Cortex of kidney (tissue), 1 donor: ENCODE measurements around the gene BHLHE23.
"Not testable (repeated sequence)": the region's sequence is repeated elsewhere in the genome, so short reads cannot be mapped to it uniquely, and the experiment has no call there.

Source experiments
- DNase-seq: peaks from one replicate; lab custom pipeline; 2025; lab: John Stamatoyannopoulos, UW

Gene BHLHE23

DNA sequence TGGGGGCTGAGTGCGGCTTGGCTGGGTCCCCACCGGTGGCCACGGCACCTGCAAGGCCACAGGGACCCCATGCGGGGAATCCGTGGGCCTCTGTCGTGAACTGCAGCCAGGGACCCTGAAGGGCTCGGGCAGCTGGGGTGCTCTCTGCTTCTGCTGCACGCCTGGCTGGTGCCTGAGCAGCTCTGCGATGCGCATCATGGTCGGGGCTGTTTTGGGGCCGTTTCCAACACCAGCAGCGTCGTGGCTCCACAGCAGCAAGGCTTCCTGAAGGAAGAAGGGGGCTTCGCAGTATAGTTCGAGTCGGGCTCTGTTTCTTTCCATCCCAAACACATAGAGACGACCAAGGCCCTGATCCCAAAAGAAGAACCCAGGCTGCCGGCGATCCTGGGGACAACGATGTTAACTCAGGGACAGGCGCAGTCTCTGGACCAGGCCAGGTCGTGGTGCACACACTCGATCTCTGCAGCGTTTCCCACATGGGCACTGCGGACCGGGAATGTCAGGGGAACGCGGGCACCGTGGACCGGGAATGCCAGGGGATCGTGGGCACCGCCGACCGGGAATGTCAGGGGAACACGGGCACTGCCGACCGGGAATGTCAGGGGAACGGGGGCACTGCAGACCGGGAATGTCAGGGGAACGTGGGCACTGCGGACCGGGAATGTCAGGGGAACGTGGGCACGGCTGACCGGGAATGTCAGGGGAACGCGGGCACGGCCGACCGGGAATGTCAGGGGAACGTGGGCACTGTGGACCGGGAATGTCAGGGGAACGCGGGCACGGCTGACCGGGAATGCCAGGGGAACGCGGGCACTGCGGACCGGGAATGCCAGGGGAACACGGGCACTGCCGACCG, 36.8 kb upstream of the BHLHE23 start:
- no peak for DNase-seq

DNA sequence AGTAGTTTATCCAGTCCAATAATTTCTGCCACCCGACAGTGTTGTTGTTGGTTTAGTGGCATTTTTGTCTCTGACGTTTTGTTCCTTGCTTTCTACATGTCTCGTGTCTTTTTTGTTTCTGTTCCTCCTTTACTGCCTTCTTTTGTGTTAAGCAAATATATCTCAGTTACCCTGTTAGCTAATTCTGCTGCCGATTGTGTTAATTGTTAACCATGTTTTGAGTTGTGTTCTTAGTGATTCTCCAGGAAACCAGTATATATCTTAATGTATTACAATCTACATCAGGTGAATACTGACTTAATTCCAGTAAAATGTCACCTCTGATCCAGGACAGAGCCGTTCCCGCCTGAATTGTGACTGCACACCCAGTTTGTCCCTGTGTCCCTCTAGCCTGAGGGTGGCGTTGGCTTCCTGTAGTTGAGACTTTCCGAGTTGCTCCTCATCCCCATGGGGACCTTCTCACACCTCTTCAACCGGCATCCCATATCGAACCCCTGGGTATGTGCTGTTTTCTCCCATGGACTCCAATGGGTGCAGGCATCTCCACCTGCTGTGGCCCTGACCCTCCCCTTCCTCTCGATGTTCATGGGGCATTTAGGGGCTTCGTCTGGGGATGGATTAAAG, 35.8 kb upstream of the BHLHE23 start:
- DNase-seq: no peak

DNA sequence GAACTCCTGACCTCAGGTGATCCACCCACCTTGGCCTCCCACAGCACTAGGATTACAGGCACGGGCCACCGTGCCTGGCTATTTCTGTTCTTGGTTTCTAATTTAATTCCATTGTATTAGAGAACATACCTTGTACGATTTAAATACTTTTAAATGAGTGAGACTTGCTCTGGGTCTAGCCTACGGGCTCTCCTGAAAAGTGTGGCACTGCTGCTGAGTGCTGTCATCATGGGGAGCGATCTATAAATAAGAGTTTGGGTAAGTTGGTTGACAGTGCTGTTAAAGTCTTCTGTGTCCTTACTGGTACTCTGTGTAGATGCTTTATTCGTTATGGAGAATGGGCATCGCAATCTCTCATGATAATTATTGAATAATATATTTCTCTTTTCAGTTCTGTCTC, 35.0 kb upstream of the BHLHE23 start:
- DNase-seq: no peak

DNA sequence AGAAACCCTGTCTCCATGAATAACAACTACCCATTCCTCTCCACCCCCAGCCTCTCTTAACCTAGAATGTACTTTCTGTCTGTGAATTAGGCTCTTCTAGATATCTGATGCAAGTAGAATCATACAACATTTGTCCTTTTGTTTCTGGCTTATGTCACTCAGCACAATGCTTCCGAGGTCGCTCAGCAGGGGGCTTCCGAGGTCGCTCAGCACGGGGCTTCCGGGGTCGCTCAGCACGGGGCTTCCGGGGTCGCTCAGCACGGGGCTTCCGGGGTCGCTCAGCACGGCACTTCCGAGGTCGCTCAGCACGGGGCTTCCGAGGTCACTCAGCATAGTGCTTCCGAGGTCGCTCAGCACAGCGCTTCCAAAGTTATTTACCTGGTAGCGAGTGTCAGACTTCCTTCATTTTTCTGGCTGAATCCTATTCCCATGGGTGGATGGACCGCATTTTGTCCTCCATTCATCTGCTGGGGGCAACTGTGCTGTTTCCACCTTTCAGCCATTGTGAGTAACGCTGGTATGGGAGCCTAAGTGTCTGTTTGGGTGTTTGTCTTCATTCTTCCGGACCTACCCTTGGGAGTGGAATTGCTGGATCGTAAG, 31.0 kb upstream of the BHLHE23 start:
- DNase-seq: no peak

DNA sequence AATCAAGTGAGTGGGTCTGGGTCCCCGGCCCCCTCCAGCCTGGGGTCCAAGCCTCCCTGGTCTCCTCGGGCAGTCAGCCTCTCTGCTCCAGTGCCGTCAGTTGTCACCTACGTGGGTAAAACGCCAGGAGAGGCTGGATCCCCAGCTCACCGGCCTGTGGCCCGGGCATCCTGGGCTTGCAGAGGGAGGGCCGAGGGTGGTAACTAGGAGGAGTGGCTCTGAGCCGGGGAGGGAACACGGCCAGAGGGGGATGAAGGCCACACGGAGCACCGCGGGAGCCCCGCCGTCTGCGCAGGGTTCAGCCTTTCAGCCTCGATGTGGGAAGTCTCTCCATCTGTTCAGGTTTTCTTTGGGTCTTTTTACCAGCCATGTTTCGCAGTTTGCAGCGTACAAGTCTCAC, 29.5 kb upstream of the BHLHE23 start:
- no peak for DNase-seq

DNA sequence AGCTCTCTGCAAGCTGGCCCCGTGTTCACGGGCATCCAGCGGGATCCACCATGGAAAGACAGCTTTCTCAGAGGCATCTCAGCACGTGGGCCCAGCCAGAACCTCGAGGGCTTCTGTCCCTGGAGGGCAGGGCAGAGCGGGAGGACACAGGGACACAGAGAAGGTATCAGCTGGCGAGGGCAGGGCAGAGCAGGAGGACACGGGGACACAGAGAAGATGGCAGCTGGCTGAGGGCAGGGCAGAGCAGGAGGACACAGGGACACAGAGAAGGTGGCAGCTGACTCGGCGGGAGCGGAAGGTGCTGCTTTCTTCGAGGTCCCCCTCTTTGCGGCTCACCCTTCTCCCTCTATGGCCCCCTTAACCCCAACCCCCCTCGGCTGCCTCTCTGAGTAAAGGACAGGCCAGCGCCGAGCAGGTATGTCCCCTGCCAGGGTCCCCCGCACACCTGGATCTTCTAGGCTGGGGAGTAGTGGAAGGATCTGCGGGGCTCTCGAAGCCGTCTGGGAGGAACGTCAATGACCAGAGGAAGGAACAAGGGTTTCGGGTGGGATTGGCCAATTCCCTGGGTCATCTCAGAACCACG, 28.9 kb upstream of the BHLHE23 start:
- DNase-seq: no peak

DNA sequence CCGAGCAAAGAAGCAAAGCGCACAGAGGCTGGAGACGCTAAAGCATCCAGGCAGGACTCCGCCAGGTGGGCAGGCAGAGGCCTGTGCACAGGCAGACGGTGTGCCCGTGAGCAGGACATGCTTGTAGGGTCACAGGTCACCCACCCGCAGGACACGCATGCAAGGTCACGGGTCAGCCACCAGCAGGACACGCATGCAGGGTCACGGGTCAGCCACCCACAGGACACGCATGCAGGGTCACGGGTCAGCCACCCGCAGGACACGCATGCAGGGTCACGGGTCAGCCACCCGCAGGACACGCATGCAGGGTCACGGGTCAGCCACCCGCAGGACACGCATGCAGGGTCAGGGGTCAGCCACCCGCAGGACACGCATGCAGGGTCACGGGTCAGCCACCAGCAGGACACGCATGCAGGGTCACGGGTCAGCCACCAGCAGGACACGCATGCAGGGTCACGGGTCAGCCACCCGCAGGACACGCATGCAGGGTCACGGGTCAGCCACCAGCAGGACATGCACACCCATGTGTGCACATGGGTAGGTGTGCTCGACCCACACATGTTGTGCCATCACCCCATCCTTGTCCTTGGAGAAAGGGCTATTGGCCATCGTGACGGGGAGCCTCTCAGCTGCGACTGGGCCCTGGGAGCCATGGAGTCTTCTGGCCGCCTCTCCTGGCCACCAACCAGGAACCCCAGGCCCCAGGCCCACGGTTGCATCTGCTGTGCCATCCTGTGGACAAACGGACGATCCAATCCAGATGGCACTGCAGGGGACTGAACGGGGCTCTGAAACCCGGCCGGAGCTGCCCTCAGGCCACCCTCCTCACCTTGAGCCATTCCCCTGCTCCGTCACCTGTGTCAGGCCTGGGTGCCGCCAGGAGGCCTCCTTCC, 28.2 kb upstream of the BHLHE23 start:
- not testable (repeated sequence) for DNase-seq

DNA sequence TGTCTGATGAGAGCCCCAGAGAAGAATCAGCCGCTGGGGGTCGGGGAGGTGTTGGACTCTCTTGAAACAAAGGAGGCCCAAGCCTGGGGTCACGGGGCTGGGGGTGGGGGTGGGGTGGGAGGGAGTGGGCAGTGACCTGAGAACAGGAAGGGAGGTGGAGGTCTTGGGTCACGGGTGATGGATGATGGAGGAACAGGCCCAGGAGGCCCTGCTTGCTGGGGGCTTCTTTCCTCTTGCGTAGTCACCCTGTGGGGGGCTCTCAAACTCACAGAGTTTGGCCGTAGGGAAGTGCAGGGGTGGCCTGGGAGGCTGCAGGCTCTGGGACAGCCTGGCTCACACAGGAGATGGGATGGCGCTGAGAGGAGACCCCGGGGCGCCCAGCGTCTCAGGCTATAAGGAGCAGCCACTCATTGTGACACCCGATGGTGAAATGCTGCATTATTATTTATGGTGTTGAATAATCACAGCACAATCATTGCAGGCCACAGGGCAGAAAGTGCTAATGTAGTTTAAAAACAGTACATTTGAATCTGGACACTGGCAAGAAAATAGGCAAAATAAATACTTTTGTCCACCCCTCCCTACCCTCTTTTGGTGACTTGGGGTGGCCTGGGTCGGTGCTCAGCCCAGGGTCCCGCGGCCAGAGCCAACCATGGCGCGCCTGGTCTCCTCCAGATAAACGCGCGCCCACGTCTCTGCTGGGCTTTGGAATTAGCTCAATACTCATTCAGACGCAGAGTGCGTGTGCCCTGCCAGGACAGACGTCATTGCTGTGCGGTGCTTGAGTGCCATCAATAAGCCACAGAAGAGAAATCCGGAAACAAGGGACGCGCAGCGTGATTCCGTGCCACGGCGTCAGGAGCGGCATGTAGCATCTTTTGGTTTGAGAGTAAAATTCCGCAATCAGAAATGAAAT, 27.3 kb upstream of the BHLHE23 start:
- DNase-seq: no peak

DNA sequence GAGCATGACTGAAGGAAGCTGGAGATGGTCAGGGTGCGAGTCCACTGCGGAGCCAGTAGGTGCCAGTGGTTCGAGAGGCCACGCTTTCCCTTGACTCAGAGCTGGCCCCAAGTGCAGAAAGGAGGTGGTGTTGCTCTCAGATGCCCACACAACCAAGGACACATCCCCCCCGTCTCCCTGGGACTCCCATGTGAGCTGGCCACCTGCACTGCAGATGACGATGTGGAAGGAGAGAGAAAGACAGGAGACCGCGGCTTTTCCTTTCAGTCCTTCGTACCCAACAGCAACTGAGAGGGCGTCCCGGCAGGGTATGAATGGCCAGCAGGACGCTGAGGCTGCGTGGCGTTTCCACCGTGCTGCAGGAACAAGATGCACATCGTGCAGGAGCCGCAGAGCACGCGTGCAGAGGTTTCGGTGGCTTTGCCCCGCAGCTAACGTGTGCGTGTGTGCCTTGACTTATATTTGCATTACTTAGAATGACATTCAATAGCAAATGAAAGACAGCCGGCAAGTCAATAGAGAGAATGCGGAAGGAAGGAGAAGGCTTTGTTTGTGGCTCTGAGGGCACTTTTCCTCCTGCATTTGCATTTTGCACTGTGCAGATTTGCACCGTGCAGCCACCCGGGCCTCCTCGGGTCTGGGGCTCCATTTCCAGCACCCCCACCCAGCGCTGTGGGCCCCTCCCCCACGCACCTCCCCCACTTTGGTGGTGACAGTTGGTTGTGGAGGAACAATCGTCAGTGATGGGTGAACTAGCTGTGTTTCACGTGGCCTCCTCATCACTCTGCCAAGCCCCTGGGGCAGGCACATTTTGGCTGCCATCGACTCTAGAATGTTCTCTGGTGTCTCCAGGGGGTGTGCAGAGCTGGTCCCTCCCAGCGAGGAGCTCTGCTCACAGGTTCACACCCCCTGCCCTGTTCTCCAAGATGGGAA, 26.4 kb upstream of the BHLHE23 start:
- no peak for DNase-seq

DNA sequence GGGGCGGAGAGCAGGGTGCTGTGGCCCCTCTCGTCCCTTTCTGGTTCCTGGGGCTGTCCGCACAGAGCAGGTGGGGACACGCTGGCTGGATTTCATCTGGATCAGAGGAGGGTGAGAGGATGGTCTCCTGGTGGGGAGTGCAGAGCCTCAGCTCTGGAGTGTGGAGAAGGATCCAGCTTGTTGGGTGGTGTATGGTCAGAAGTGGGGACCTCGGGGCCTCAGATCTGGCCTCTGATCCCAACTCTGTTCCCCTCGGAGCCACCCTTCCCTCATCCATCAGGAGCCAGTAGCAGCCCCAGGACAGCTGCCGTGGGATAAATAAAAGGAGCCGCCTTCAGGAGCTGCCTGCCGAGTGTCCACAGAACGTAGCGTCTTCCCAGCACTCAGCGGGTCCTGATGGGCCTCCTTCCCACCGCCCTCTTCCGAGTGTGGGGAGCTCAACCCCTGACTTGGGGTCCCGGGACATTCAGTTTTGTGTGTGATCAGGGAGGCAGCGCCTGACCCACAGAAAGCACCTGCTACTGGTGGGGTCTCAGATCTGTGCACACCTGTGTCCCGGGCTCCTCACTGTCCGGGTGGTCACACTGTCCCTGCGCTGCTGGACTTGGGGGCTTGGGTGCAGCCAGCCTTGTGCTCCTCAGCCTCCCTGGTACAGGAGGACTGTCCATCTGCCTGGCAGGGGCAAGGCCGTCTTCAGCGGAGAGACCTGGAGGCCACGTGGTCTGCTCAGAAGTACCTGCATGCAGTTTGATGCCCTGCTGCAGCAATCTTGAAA, 25.4 kb upstream of the BHLHE23 start:
- DNase-seq: no peak

DNA sequence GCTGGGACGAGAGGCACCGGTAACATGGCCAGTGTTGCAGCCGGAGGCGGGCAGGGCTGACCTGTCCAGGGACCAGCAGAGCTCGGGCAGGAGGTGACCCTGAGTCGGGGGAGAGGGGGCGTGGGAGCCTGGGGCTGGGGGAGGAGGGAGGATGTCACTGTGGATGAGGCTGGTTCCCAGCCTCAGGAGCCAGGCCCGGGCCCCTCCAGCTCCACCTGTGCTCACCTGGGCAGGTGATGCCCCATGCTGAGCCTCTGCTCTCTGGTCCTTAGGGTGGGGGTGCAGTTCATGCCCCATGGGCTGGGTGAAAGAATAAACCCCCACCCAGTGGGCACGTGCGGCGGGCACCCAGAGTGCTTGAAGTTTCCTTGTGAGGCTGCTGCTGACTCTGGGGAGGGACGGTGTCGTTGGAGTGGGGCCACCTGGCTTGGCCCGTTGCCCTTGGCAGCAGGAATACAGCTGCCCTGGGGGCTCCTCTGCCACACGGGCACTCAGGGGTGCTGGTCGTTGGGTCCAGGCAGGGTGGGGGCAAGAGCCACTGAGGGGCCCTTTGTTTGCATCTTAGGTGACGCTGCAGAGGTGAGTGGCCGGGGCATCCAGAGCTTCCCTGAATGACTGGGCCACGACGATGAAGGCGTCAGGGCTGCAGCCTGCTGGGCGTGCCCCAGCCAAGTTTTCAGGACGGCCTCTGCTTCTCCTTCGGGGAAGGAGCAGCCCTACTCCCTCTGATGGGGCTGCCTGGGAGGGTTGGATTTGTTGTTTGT, 24.7 kb upstream of the BHLHE23 start:
- DNase-seq: no peak

DNA sequence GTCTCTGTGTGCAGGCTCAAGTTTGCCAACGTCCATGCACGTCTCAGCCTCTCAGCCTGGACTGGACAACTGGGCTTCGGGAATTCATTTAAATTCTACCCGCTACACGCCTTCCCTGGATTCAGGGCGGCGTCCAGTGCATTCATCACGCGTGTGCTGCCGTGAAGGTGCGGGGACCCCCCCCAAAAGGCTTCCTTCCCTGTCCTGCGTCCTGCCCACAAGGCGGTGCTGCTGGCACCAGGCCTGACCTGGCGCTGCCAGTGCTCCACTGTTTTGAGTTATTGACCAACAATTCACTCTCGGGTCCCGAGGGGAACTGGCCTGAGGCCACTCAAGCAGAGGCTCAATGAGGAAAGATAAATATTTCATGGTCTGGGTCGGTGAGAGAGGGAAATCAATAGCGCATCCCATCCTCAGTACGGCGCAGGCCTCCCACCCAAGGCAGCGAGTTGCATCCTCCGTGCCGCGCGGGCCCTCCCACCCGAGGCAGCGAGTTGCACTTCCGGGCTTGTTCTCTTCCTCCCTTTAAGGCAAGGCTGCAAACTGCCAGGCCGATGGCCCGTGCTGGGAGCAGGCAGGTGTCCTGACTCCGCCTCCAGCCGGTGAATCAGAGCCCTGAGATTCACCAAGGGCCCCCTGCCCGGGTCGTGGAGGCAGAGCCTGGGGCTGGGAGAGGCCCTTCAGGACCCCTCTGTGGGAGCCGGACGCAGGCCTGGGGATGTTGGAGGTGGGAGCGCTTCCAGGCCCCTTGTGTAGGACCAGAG, 22.8 kb upstream of the BHLHE23 start:
- DNase-seq: no peak

DNA sequence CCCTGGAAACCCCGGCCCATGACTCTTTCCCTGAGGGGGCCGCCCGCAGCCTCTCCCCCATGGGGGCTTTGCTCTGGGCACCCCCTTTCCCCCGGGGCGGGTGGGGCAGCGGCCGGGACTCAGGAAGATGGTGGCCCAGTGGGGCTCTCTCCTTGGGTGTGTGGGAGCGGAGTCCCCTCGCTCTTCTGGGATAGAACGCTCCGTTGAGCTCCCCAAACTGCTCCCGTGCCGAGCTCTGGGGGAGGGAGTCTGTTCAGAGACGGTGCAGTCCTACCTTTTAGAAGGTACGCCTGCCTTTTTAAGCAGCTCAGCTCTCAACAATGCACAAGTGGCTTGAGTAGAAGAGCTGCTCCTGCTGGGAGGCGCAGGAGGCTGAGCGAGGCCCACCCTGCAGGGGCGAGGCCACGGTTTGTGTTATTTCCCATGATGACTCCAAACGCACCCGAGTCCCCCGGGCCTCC, 21.7 kb upstream of the BHLHE23 start:
- no peak for DNase-seq

DNA sequence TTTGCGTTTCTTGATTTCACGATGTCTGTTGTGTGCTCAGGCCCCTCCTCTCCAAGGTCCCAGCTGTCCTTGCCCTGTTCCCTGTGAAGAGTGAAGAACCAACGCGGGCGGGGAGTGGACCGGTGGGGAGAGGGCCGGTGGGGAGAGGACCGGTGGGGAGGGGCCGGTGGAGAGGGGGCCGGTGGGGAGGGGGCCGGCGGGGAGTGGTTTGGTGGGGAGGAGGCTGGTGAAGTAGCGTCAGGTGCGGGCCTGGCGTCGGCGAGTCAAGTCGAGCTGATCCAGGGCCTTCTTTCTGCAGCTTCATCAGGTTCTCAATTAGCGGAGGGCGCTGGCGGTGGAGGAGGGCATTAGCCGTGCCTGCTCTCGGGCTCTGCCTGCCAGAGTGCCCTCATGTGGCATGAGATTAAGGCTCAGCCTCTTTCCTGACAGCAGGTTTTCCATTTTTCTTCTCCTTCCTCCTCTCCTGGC, 21.2 kb upstream of the BHLHE23 start:
- DNase-seq: no peak

DNA sequence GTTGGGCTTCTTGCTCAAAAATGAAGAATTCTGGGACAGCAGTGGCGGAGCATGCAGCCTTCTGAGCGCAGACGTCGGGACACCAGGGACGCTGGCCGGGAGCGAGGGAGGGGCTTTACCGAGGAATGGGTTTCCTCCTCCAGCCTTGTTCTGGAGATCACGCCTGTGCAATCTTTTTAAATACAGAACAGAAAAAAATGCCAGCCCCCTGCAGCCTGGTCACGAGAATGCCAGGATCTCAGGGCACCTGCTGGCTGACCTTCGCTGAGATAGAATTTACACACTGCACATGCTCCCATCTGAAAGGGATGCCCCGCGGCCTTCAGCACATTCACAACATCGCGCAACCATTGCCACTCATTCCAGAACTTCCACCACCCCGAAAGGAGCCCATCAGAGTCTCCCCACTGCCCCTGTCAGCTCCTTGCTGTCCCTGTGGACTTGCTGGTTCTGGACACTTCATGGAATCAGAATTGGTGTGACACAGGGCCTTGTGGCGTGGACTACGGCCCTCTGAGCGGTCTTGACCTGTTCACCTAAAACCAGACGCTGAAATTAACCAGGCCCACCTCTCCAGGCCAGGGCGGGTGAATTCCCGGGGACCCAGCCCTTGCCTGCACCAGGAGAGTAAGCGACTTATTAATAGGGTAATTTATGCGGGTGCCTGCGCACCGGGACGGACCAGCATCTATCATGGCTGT, 20.6 kb upstream of the BHLHE23 start:
- DNase-seq: no peak

DNA sequence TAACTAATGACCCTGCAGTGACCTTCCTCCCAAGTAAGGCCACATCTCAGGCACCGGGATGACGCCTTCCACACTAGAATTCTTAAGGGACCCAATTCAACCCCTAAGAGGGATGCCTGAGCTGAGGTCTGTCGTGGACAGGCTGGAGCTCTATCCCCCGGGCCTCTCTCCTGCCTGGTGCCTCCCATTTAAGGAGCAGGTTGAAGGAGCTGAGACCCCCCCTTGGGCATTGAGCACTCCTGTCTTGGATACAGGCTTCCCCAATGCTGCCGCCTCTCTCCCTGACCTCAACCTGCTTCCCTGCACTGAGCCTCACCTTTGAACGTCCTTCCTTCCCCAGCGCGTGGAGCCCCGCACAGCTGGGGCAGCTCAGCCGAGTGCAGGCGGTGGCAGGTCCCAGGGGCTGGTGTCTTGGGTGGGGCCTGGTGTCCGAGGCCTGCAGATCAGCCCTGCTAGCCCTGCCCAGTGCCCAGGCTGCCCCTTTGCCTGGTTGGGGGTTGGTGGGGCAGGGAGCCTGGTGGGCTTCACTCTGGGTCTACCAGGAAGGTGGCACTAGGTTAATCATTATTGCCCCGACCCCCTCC, 19.9 kb upstream of the BHLHE23 start:
- no peak for DNase-seq
